GM21737 (cell line): Measurements from ENCODE around the gene TMPRSS15.
"Not testable (repeated sequence)": the region's sequence is repeated elsewhere in the genome, so short reads cannot be mapped to it uniquely, and the experiment has no call there.

ENCODE experiments used
- ATAC-seq: cut with Tn5 transposase; IDR thresholded peaks from one replicate; pipeline ENCODE4 v1.9.1; 2021; ENCODE audit warnings: mild to moderate bottlenecking, moderate library complexity; ENCODE audit not compliant: unreplicated experiment

Gene TMPRSS15

DNA sequence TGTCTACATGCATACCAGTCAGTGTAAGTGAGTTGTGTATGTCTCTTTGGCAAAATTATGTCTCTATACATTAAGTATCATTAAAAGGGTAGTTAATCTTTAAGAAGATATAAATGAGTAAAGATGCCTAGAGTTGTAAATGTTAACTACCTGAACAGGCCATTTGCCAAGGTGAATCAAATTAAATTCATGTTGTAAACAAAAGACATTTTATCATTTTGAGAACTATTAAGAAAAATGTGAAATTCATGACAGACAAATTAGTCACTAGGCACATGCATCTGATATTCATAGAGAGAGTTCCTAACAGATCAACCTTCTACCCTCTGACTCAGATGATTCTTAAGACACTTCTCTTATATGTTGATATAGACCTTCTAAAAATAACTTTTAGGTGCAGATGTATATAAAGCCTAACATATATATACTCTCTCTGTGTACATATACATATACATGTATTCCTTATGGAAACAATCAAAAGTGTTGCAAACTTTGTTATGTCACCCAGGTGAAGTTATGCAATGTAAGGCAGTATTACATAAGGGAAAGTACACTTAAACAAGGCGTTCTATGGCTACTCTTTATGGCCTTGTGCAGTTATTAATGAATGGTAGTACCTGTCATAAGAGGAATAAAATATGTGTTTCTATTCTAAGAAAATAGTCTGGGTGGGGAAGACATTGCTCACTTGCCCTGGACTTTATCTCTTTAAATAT is at the start of gene TMPRSS15:
TSS of gene TMPRSS15 (minus strand) at position 51 of the 716 bp plus-strand sequence. CDS start 163 bp downstream, outside the sequence.
- no peak for ATAC-seq

- ATAC-seq = no peak
Measured at GRCh38 chr21:18451670-18452069, 48.1 kb upstream of the TMPRSS15 start.

DNA sequence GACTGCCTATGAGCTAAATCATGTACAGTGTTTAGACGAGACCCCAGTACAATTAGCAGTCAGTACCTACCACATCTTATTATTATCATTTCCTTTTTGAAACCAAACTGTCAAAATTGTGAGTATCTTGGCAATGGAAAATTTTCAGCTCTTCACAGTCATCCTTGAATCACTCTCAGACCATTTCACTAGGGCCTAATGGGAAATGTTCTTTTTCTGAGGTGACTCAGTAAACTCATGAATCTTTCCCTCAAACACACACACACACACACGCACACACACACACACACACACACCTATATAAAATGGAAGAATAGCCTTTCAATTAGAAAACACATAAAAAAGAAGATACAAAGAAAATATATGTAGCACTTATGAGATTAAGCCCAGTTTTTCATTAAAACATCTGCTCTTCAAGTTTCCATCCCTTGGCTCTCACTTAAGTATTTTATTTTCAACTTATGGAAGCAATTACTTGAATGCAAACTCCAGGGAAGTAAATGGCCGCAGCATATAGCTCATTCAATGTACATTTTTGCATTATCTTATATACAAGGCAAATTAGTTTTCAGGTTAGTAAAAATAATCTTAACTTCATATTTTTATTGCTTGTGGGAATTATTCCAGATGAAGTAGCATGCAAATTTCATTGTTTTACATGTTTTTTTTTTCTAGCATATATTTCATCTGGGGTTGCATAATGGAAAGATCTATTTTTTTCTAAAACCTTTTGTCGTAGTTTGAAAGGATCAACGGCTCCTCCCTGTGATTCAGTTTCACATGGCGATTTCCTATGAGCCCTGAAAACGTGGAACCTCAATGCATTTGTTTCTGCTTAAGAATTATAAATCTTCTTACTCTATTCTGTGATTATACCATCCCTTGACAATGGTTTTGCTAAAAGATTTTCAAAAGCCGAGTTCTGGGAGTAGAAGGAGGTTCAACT is 46.3 kb upstream of the TMPRSS15 start:
- no peak for ATAC-seq

- no peak for ATAC-seq
Measured at GRCh38 chr21:18443701-18444100, 40.1 kb upstream of the TMPRSS15 start.

GRCh38 chr21:18443085-18443484 is 39.5 kb upstream of the TMPRSS15 start:
- no peak for ATAC-seq

DNA sequence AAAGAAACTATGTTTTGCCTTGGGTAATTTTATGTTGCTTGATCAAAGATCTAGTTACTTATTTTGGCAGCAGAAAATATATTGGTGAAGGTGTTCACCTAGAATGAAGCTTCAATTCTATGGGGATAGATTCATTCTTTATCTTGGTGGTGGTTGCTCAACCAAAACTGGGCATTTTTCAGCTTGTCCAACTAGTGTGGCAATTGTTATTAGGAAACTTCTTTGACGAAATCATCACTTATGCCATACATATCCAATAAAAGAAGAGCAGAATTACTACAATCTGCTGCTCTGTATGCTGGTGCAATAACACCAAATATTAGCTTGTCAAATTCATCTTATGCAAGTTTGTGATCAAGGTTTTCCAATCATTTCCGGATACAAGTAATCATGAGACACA is 26.8 kb upstream of the TMPRSS15 start:
- no peak for ATAC-seq

- ATAC-seq = no peak
Measured at GRCh38 chr21:18424276-18424675, 20.7 kb upstream of the TMPRSS15 start.

DNA sequence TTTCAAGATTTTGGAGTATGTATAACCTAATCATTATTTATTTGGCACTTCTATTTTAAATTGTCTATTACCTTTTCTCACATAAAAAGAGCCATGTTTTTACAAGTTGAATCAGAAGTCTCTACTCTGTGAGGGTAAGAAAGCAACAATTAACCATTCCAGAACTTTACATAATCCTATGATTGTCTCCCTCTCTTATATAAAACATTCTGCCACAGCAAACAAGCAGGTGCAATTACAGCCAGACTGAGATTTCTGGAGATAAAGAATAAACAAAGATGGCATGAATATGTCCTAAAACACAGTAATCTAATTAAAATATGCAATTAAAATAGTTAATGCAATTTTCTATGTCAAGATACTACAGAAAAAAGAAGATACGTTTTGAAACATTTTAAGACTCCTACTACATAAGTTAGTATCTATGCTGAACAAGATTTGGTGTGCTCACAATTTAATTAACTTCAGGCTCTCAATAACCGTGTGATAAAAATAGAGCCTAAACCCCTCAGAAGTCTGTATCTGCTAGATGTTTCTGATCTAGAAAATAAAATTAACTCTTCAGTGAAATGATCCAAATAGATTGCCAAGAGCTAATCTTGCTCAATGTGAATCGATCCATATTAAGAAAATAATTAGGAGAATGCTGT is 13.7 kb upstream of the TMPRSS15 start:
- ATAC-seq = no peak

DNA sequence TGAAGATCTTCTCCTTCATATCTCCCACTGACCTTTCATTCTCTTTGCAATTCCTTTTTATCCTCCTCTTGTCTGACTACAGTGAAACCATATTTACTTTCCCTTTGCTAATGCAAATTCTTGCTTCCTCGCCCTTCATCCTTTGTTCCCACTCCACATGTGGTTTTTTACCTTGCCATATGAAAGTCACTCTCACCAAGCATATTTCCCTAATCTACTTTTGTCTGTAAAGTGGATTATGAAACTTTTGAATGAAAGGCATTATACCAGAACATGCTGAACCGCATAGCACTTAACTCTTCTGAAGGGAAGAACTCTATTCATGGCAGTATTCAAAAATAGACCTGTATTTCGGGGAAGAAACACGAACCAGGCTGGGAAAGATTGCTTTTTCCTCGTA is 8.0 kb upstream of the TMPRSS15 start:
- ATAC-seq = no peak

GRCh38 chr21:18409579-18409978 is 6.0 kb upstream of the TMPRSS15 start:
- no peak for ATAC-seq

DNA sequence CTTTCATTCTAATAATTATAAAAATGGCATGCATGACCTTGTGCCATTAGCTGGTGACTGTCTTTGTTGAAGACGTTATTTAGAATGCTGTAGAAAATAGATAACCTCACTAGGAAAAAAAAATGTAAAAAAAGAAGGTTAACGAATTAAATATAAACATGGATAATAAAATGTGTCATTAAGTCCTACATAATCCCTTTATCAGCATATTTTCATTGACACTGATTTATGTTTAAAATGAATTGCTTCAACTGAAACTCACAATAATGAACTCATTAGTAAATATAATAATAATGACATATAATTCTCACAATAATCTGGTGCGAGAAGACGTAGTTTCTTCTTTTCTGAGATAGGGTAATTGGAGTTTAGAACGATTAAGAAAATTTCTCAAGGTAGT is 4.7 kb downstream of the TMPRSS15 start:
- no peak for ATAC-seq

- no peak for ATAC-seq
Measured at GRCh38 chr21:18387994-18388393, 15.6 kb downstream of the TMPRSS15 start.

DNA sequence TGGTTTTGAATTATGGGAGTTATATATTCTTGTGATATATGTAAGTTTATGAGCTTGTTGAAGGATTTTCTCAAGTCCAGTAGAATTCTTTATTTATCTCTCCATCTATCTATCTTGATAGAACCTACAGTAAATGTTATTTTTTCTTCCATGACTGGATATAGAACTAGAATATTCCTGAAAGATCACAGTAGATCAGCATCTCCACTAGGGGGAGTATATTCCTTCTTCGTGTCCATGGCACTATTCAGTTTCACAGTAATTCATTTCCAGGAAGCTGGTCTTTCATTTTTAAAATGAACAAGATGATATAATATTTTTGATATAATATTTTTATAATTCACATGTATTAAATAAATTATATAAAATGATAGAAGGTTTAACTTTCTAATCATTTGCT is 18.8 kb downstream of the TMPRSS15 start:
- no peak for ATAC-seq

GRCh38 chr21:18382934-18383619 is 20.5 kb downstream of the TMPRSS15 start:
- not testable (repeated sequence) for ATAC-seq

GRCh38 chr21:18382141-18382540 is 21.4 kb downstream of the TMPRSS15 start:
- ATAC-seq = no peak

GRCh38 chr21:18373606-18374005 is 30.0 kb downstream of the TMPRSS15 start:
- no peak for ATAC-seq

- ATAC-seq = no peak
Measured at GRCh38 chr21:18370301-18370700, 33.3 kb downstream of the TMPRSS15 start.

- no peak for ATAC-seq
Measured at GRCh38 chr21:18369115-18369514, 34.5 kb downstream of the TMPRSS15 start.

GRCh38 chr21:18368205-18368604 is 35.4 kb downstream of the TMPRSS15 start:
- no peak for ATAC-seq

GRCh38 chr21:18356801-18357200 is 46.8 kb downstream of the TMPRSS15 start:
- ATAC-seq = no peak

- no peak for ATAC-seq
Measured at GRCh38 chr21:18354947-18355346, 48.6 kb downstream of the TMPRSS15 start.
